H1 (cell line): ENCODE data around the gene PCDH9. TPM values are rescaled to one million over a fixed set of nuclear protein-coding genes. Genes with fewer than 3 reads are reported as not detected.

Experiments
- CTCF ChIA-PET: fragments of 300-600 bp; sonication (Branson Sonifier 250); formaldehyde crosslinking; loops from one replicate; lab custom pipeline; 2021; ENCODE audit not compliant: partially characterized antibody; lab: Charles Lee
- POLR2A ChIA-PET: fragments of 300-600 bp; sonication (Branson Sonifier 250); formaldehyde crosslinking; loops from one replicate; lab custom pipeline; 2021; ENCODE audit warnings: inconsistent platforms; ENCODE audit not compliant: partially characterized antibody; lab: Charles Lee
- DNase-seq, 2 experiments: peaks; one replicate each; pipeline versions ENCODE4 v3.0.0 to v3.0.0-alpha.2; 2010 to 2022; ENCODE audit warnings: low spot score in 2 of 2, low read depth in 1 of 2, mixed read lengths in 1 of 2
- FAIRE-seq: peaks from 2 replicates; lab custom pipeline; 2011; peaks lifted over from hg19 to GRCh38; lab: Jason Lieb, UNC
- H2AFZ ChIP-seq: 2 replicates; pipeline ENCODE4 v1.8.1; 2012; ENCODE audit warnings: low read length, inconsistent platforms
- H2AK5ac ChIP-seq: 2 replicates; pipeline ENCODE4 v1.6.1; 2013; ENCODE audit warnings: low read depth, low read length
- H2BK120ac ChIP-seq: replicated peaks from 2 replicates; pipeline ENCODE3; 2013; ENCODE audit warnings: low read depth, low read length, inconsistent platforms
- H2BK12ac ChIP-seq: 2 replicates; pipeline ENCODE4 v1.6.1; 2013; ENCODE audit warnings: low read depth, low read length
- H2BK15ac ChIP-seq: 2 replicates; pipeline ENCODE4 v1.6.1; 2013; ENCODE audit warnings: low read length
- H2BK20ac ChIP-seq: 2 replicates; pipeline ENCODE4 v1.6.1; 2013; ENCODE audit warnings: low read length
- H2BK5ac ChIP-seq: 2 replicates; pipeline ENCODE4 v1.6.1; 2013; ENCODE audit warnings: low read depth, low read length
- H3K14ac ChIP-seq: 2 replicates; pipeline ENCODE4 v1.6.1; 2013; ENCODE audit warnings: inconsistent platforms; ENCODE audit not compliant: insufficient read length
- H3K18ac ChIP-seq: 2 replicates; pipeline ENCODE4 v1.6.1; 2013; ENCODE audit warnings: low read length; ENCODE audit errors: extremely low read depth
- H3K23ac ChIP-seq: 2 replicates; pipeline ENCODE4 v1.6.1; 2013; ENCODE audit warnings: inconsistent platforms; ENCODE audit not compliant: insufficient read length
- H3K23me2 ChIP-seq: 2 replicates; pipeline ENCODE4 v1.6.1; 2013; ENCODE audit warnings: low read depth, low read length
- H3K27ac ChIP-seq: 2 replicates; pipeline ENCODE4 v1.6.1; 2011; ENCODE audit warnings: low read depth, low read length, inconsistent platforms
- H3K27me3 ChIP-seq, 4 experiments: replicated peaks in 1 of 4; 1 replicate in 1 of 4; 2 replicates in 3 of 4; pipeline versions ENCODE4 v1.6.1 to v1.8.1; 2011 to 2013; ENCODE audit warnings: low read length in 3 of 4, mild to moderate bottlenecking in 3 of 4, inconsistent platforms in 2 of 4, mixed read lengths in 2 of 4, moderate library complexity in 1 of 4; ENCODE audit not compliant: control insufficient read depth in 3 of 4, insufficient read depth in 3 of 4; ENCODE audit errors: extremely low read depth in 1 of 4
- H3K36me3 ChIP-seq, 4 experiments: 2 replicates each; pipeline versions ENCODE4 v1.6.1 to v1.8.1; 2011 to 2013; ENCODE audit warnings: mild to moderate bottlenecking in 4 of 4, low read length in 3 of 4, moderate library complexity in 2 of 4, control low read depth in 1 of 4, inconsistent platforms in 1 of 4; ENCODE audit not compliant: insufficient read depth in 4 of 4, control insufficient read depth in 2 of 4
- H3K4ac ChIP-seq: replicated peaks from 2 replicates; pipeline ENCODE3; 2013; ENCODE audit warnings: low read length, low read depth, mixed read lengths, inconsistent platforms; ENCODE audit not compliant: insufficient read length
- H3K4me1 ChIP-seq, 4 experiments: replicated peaks in 1 of 4; 1 replicate in 1 of 4; 2 replicates in 3 of 4; pipeline versions ENCODE4 v1.6.1 to v1.8.1; 2011 to 2013; ENCODE audit warnings: low read length in 3 of 4, inconsistent platforms in 2 of 4, mixed read lengths in 1 of 4; ENCODE audit not compliant: insufficient read depth in 4 of 4, control insufficient read depth in 3 of 4
- H3K4me2 ChIP-seq, 2 experiments: 2 replicates each; pipeline versions ENCODE4 v1.6.1 to v1.8.1; 2011 to 2013; ENCODE audit warnings: low read depth in 2 of 2, low read length in 2 of 2, control low read depth in 1 of 2, inconsistent platforms in 1 of 2, mild to moderate bottlenecking in 1 of 2; ENCODE audit not compliant: insufficient read depth in 1 of 2
- H3K4me3 ChIP-seq, 4 experiments: fragments of 200-600, 300-600 bp in 1 of 4; sonication (generic), shearing (Covaris generic), sonication (Bioruptor Twin) in 1 of 4; 2 replicates each; pipeline versions ENCODE4 v1.5.1 to v1.8.1; 2011 to 2016; ENCODE audit warnings: low read length in 4 of 4, low read depth in 3 of 4, control low read depth in 2 of 4, inconsistent platforms in 2 of 4, mild to moderate bottlenecking in 2 of 4, mixed read lengths in 1 of 4, moderate library complexity in 1 of 4; ENCODE audit not compliant: insufficient read depth in 2 of 4; ENCODE audit errors: extremely low read depth in 1 of 4
- H3K56ac ChIP-seq: replicated peaks from 2 replicates; pipeline ENCODE3; 2013; ENCODE audit warnings: low read depth, mild to moderate bottlenecking, mixed read lengths, low read length, inconsistent platforms; ENCODE audit not compliant: insufficient read length
- H3K79me1 ChIP-seq: 2 replicates; pipeline ENCODE4 v1.6.1; 2013; ENCODE audit warnings: low read depth, low read length, control low read depth
- H3K79me2 ChIP-seq, 2 experiments: 2 replicates each; pipeline versions ENCODE4 v1.6.1 to v1.8.1; 2012 to 2013; ENCODE audit warnings: low read length in 2 of 2, mild to moderate bottlenecking in 2 of 2, inconsistent platforms in 1 of 2; ENCODE audit not compliant: insufficient read depth in 2 of 2, control insufficient read depth in 1 of 2
- H3K9ac ChIP-seq, 4 experiments: replicated peaks in 1 of 4; 1 replicate in 1 of 4; 2 replicates in 3 of 4; pipeline versions ENCODE4 v1.6.1 to v1.8.1; 2011 to 2013; ENCODE audit warnings: low read depth in 3 of 4, low read length in 3 of 4, control low read depth in 2 of 4, mild to moderate bottlenecking in 2 of 4, moderate library complexity in 2 of 4, inconsistent platforms in 1 of 4; ENCODE audit errors: extremely low read depth in 1 of 4
- H3K9me3 ChIP-seq, 2 experiments: 2 replicates each; pipeline versions ENCODE4 v1.6.1 to v1.8.1; 2012 to 2013; ENCODE audit warnings: mild to moderate bottlenecking in 2 of 2, moderate library complexity in 2 of 2, control low read depth in 1 of 2, inconsistent platforms in 1 of 2, low read depth in 1 of 2, low read length in 1 of 2, mixed read lengths in 1 of 2; ENCODE audit not compliant: insufficient read depth in 2 of 2
- H4K20me1 ChIP-seq, 2 experiments: replicated peaks in 1 of 2; 2 replicates each; pipeline versions ENCODE3 to v1.8.1; 2011 to 2013; ENCODE audit warnings: inconsistent platforms in 2 of 2, low read length in 2 of 2, mild to moderate bottlenecking in 1 of 2; ENCODE audit not compliant: insufficient read depth in 2 of 2, control insufficient read depth in 1 of 2
- H4K5ac ChIP-seq: 2 replicates; pipeline ENCODE4 v1.6.1; 2013; ENCODE audit warnings: low read length, low read depth, mixed read lengths, inconsistent platforms; ENCODE audit not compliant: insufficient read length
- H4K8ac ChIP-seq: 2 replicates; pipeline ENCODE4 v1.8.0; 2013; ENCODE audit warnings: mild to moderate bottlenecking, moderate library complexity, low read length, inconsistent platforms; ENCODE audit not compliant: insufficient read depth; ENCODE audit errors: extremely low read depth
- H4K91ac ChIP-seq: replicated peaks from 2 replicates; pipeline ENCODE3; 2013; ENCODE audit warnings: low read length, mixed read lengths, inconsistent platforms; ENCODE audit not compliant: insufficient read length
- CBX5 ChIP-seq: fragments of 300-800, 300-1000 bp; sonication (generic); IDR thresholded peaks from 2 replicates; pipeline ENCODE4 v1.7.1; 2016; ENCODE audit warnings: antibody characterized with exemption, low read length, low read depth
- CEBPB ChIP-seq: IDR thresholded peaks from 2 replicates; pipeline ENCODE4 v1.6.1; 2012; ENCODE audit warnings: low read depth, low read length
- CHD2 ChIP-seq: IDR thresholded peaks from 2 replicates; pipeline ENCODE4 v1.6.1; 2012; ENCODE audit warnings: low read length, improper control_type of control experiment
- CREB1 ChIP-seq: IDR thresholded peaks from 2 replicates; pipeline ENCODE4 v1.6.1; 2012; ENCODE audit warnings: inconsistent platforms
- CTCF ChIP-seq, 3 experiments: IDR thresholded peaks; 1 replicate in 2 of 3; 2 replicates in 1 of 3; pipeline versions ENCODE4 v1.5.1 to v1.6.1; 2011; ENCODE audit warnings: low read length in 3 of 3, mild to moderate bottlenecking in 3 of 3, inconsistent platforms in 2 of 3, low read depth in 1 of 3, moderate library complexity in 1 of 3; ENCODE audit not compliant: insufficient read depth in 1 of 3; ENCODE audit errors: control extremely low read depth in 1 of 3
- EZH2 ChIP-seq: fragments of 200-600 bp; sonication (generic); IDR thresholded peaks from 2 replicates; pipeline ENCODE4 v1.7.1; 2012; ENCODE audit warnings: low read depth, mild to moderate bottlenecking, moderate library complexity, low read length, inconsistent platforms; ENCODE audit not compliant: severe bottlenecking
- GABPA ChIP-seq: IDR thresholded peaks from 2 replicates; pipeline ENCODE4 v1.6.1; 2011; ENCODE audit warnings: mild to moderate bottlenecking, low read length, moderate library complexity, borderline replicate concordance; ENCODE audit not compliant: insufficient read depth
- HDAC2 ChIP-seq, 2 experiments: fragments of 300-600 bp in 1 of 2; sonication (generic) in 1 of 2; IDR thresholded peaks; 2 replicates each; pipeline ENCODE4 v1.6.1; 2011 to 2012; ENCODE audit warnings: low read depth in 2 of 2, low read length in 2 of 2, mild to moderate bottlenecking in 2 of 2, moderate library complexity in 2 of 2, borderline replicate concordance in 1 of 2, inconsistent platforms in 1 of 2
- JUND ChIP-seq: IDR thresholded peaks from 2 replicates; pipeline ENCODE4 v1.6.1; 2011; ENCODE audit warnings: mild to moderate bottlenecking, improper control_type of control experiment, low read length
- MAFK ChIP-seq: IDR thresholded peaks from 2 replicates; pipeline ENCODE4 v1.6.1; 2012; ENCODE audit warnings: low read depth, mild to moderate bottlenecking, improper control_type of control experiment, low read length
- SAP30 ChIP-seq: fragments of 300-600 bp; sonication (generic); IDR thresholded peaks from 2 replicates; pipeline ENCODE4 v1.7.1; 2012; ENCODE audit warnings: low read length, moderate library complexity, mild to moderate bottlenecking, inconsistent platforms; ENCODE audit not compliant: insufficient read depth, insufficient replicate concordance
- SP4 ChIP-seq: IDR thresholded peaks from 2 replicates; pipeline ENCODE4 v1.6.1; 2012; ENCODE audit warnings: low read length, inconsistent platforms
- TEAD4 ChIP-seq: IDR thresholded peaks from 2 replicates; pipeline ENCODE4 v1.6.1; 2012; ENCODE audit warnings: low read depth, low read length, inconsistent platforms, mixed read lengths
- WGBS, 2 experiments: shearing (Covaris generic) in 1 of 2; methylation state at CpG; one replicate each; pipeline versions ENCODE4 v1.1.6 to v1.1.7; 2013 to 2015; ENCODE audit warnings: low lambda C conversion rate in 2 of 2, mixed read lengths in 2 of 2, inconsistent platforms in 1 of 2, low coverage in 1 of 2, missing lambda C conversion rate in 1 of 2; ENCODE audit not compliant: insufficient replicate concordance in 2 of 2, insufficient coverage in 1 of 2, insufficient read length in 1 of 2; ENCODE audit errors: extremely low coverage in 1 of 2, missing lambda C conversion rate in 1 of 2; 5-methylcytosine and 5-hydroxymethylcytosine counted together
- polyA plus RNA-seq, 7 experiments: library from polyadenylated mRNA; depleted of rRNA in 3 of 7; stranded (reverse) in 5 of 7; unstranded in 2 of 7; fragments of >200 nt in 5 of 7; fragments of 200-250 nt in 2 of 7; gene quantifications; 1 replicate in 5 of 7; 2 replicates in 1 of 7; 4 replicates in 1 of 7; pipeline versions ENCODE4 v1.2.1 to v1.2.3, GENCODE V29; 2011 to 2013; ENCODE audit warnings: missing spikeins in 2 of 7, mixed read lengths in 2 of 7
- total RNA-seq: library from RNA; stranded (reverse); fragmentation: NEBNext Ultra II Directional; extraction: Animal tissue kit (Norgen Biotek cat#: 25700); gene quantifications from 2 replicates; pipeline ENCODE4 v1.2.1, GENCODE V29; 2021

PCDH9 gene
- total and polyA plus RNA-seq, 2 of the 8 experiments (the other 6 are each of a cell fraction or from before 2014, with no cell fraction given) = 0.12 to 0.60 TPM

- WGBS, 2 experiments = 84% methylated on average over 2 of the region's 2 CpGs; no CpG with 5 or more reads in 1 of the 2 experiments
- H3K36me3 ChIP-seq = no peaks in the 10 kb centered on the region
- H2AK5ac ChIP-seq = no peak overlapping the region
- no peak overlapping the region for H4K8ac ChIP-seq
- no peak overlapping the region for H3K14ac ChIP-seq
- H2BK120ac ChIP-seq = no peak overlapping the region
- CTCF ChIA-PET = no interaction called here
- H2AFZ ChIP-seq = no peak overlapping the region
- H3K27me3 ChIP-seq = no peaks in the 10 kb centered on the region
- no peak overlapping the region for H3K4ac ChIP-seq
- H3K56ac ChIP-seq = no peak overlapping the region
- no peak overlapping the region for H2BK20ac ChIP-seq
- no peak overlapping the region for H3K23ac ChIP-seq
- DNase-seq (no peak), FAIRE-seq (no peak)
- no peak overlapping the region for H3K9ac ChIP-seq
- no peak overlapping the region for H3K27ac ChIP-seq
- POLR2A ChIA-PET = no interaction called here
- no peak overlapping the region for H3K18ac ChIP-seq
- H3K4me1 ChIP-seq = peaks cover 0 to 8% (median 0%) of the 10 kb centered on the region in 4 experiments; a peak in 1 of 7 replicates
- no peaks in the 10 kb centered on the region for H3K79me2 ChIP-seq
- no peak overlapping the region for H2BK12ac ChIP-seq
- H2BK5ac ChIP-seq = no peak overlapping the region
- H3K9me3 ChIP-seq = no peaks in the 10 kb centered on the region
- H4K91ac ChIP-seq = no peak overlapping the region
- no peak overlapping the region for H4K5ac ChIP-seq
- no peak overlapping the region; a peak in 1 of 8 replicates for H3K4me3 ChIP-seq
- H3K79me1 ChIP-seq = no peaks in the 10 kb centered on the region
- no peaks in the 10 kb centered on the region for H3K23me2 ChIP-seq
- H4K20me1 ChIP-seq = no peaks in the 10 kb centered on the region
- H2BK15ac ChIP-seq = no peak overlapping the region
- H3K4me2 ChIP-seq = no peak overlapping the region
- TF ChIP-seq CTCF (IDR thresholded peaks at IDR 0.05; ENCODE audit: control extremely low read depth in 1 of 3, insufficient read depth in 1 of 3, low read depth in 1 of 3, low read length in 3 of 3) (no peak), CBX5 (no peak), TEAD4 (no peak), SP4 (no peak), SAP30 (no peak), JUND (no peak), MAFK (no peak), HDAC2 (IDR thresholded peaks at IDR 0.05; ENCODE audit: borderline replicate concordance in 1 of 2, low read depth in 2 of 2, low read length in 2 of 2) (no peak), GABPA (no peak), CREB1 (no peak), CHD2 (no peak), EZH2 (no peak), CEBPB (no peak)
Measured at GRCh38 chr13:66971004-66971403, 259.1 kb downstream of the PCDH9 start.
